Inflammatory macrophage treated with lipopolysaccharide for 4 hours (primary cell): ENCODE results near the gene TLE5.
"Not testable (repeated sequence)": the region's sequence is repeated elsewhere in the genome, so short reads cannot be mapped to it uniquely, and the experiment has no call there.

Experiments used
- DNase-seq: peaks from one replicate; pipeline ENCODE4 v3.0.0-alpha.2; 2020

The TLE5 gene

DNA sequence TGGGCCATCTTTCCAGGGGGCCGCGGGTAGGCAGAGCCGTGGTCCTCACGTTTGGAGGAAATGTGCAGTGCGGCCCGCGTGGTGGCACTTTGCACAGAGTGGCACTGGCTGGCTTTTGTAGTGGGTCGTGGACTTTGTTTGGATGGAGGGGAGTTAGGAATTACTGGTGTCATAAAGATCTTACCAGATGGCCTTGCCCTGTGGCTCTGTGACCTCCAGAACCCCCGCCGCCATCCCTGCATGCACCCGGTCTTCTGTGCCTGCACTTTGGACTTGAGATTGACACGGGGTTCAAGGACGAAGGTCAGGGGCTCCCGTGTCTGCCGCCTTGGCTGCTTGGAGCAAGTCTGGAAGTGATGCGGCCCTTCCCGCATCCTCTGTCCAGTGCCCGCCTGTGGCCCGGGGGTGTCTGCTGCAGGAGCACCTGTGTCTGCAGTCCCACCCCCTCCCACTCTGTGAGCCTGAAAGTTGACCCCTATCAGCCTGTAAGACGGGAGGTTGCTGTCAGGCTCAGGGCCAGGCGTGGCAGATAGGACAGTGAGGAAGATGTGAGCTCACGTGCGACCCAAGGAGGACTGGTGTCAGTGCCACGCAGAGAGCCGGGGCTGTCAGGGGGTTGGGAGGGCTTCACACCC lies 34.1 kb upstream of the TLE5 start:
- no peak for DNase-seq

DNA sequence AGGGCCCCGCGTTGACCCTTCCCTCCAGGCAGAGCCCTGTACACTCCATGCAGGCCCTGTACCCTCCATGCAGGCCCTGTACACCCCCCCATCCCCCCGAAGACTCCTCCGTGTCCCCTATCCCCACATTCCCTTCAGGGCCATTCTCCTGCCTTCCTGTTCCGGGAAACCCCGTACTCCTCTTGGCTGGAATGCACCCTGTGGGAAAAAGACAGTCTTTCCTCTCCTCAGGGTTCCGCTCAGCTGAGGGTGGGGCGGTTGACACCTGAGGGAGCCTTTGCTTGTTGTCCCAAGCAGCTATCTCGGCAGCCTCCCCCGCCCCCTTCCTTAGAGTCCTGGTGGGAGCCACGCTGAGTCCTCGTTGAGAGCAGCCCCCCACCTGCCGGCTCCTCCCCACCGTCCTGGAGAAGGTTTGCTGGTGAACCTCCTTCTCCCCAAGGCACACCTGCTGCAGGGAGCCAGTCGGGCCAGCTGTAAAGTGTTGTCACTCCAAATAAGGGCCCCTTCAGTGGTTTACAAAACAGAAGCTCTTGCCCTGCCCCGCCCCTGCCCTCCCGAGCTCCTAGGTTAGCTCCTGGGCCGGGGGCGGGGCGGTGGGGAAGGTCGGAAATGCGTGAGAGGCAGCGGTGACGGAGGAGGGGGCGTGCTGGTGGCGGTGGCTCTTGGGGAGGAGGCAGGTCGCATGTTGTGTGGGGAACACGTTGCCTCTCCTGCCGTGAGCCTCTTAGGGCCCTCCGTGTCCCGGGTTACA lies 33.3 kb upstream of the TLE5 start:
- DNase-seq = no peak

DNA sequence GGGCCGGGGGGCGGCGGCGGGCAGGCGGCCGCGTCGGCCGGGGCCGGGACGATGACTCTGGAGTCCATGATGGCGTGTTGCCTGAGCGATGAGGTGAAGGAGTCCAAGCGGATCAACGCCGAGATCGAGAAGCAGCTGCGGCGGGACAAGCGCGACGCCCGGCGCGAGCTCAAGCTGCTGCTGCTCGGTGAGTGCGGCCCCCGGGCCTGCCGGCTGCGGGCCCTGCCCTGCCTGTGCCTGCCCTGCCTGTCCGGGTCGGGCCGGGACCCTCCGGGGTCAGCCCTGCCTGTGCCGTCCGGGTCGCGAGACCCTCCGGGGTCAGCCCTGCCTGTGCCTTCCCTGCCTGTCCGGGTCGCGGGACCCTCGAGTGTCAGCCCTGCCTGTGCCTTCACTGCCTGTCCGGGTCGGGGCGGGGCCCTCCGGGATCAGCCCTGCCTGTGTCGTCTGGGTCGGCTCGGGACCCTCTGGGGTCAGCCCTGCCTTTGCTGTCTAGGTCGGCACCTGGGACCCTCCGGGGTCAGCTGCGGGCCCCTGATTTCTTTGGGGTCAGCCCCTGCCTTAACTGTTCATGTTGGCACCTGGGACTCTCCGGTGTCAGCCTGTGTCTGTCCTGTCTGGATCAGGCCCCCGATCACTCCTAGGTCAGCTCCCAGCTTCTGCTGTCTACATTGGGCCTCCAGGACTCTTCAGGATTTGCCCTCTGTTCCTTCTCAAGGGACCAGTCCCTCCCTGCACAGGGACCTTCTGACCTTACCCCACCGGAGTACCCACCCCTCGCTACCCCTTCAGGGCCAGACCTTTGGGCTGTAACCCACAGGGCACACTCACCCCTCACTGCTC lies 32.5 kb upstream of the TLE5 start:
- peak; percentile 39 for DNase-seq

DNA sequence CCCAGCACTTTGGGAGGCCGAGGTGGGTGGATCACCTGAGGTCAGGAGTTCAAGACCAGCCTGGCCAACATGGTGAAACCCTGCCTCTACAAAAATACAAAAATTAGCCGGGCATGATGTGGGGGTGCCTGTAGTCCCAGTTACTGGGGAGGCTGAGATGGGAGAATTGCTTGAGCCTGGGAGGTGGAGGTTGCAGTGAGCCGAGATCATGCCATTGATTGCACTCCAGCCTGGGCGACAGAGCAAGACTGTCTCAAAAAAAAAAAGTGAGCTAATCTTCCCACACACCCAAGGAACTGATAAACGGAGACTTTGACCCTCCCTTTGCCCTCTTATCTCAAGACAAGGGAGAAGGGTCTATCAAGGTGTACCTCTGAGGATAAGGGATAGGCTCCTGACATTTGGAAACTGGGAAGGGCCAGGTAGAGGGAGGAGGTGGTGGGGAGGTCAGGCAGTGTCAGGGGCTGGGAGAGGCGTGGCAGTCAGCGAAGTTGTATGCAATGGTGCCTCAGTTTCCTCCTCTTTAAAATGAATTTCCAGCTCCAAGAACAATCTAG lies 27.1 kb upstream of the TLE5 start:
- not testable (repeated sequence) for DNase-seq

DNA sequence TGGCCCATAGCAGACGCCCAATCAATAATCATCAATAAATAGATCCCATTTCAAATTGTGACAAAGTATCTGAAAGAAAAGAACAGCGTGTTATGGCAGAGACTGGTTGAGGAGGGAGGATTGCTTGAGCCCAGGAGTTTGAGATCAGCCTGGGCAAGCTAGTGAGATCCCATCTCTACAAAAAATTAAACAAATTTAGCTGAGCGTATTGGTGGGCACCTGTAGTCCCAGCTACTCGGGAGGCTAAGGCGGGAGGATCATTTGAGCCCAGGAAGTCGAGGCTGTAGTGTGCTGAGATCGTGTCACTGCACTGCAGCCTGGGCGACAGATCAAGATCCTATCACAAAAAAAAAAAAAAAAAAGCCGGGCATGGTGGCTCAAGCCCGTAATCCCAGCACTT lies 25.5 kb upstream of the TLE5 start:
- DNase-seq = no peak

DNA sequence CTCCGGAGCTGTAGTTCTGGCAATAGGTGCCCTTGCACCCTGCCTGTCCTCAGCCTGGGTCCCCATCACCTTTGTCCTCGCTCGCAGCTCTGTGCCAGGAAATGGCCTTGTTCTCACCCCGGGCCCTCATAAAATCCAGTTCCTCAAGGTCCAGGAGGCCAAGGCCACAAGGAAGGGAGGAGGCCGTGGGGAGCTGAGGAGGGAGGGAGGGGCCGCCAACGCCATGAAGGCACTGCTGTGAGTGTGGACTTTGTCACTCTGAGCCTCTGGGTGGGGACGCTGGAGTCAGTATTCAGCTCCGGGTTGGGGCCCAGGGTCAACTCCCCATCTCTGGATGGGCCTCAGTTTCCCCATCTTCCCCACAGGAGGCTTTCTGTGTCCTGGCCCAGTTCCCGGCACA lies 22.6 kb upstream of the TLE5 start:
- no peak for DNase-seq

DNA sequence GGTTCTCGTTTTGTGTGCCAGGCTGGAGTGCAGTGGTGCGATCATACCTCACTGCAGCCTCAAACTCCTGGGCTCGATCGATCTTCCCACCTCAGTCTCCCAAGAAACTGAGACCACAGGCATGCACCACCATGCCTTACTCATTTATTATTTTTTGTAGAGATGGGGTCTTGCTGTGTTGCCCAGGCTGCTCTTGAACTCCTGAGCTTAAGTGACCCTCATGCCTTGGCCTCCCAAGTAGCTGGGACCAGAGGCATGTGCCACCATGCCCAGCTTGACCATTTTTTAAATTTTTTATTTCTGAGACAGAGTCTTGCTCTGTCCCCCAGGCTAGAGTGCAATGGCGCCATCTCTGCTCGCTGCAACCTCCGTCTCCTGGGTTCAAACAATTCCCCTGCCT lies 21.7 kb upstream of the TLE5 start:
- DNase-seq = no peak

DNA sequence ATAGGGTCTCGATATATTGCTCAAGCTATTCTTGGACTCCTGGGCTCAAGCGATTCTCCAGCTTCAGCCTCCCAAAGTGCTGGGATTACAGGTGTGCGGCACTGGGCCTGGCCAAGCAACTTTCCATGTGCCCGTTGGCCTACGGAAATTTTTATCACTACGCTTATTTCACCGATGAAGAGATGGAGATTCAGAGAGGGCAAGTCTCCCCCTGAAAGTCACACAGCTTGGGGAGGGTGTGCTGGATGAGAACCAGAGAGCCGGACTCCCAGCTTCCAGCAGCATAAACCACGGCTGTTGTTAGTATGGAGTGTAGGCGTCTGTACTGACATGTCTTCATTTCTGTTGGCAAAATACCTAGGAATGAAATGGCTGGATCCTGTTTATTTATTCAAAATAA lies 20.0 kb upstream of the TLE5 start:
- no peak for DNase-seq

DNA sequence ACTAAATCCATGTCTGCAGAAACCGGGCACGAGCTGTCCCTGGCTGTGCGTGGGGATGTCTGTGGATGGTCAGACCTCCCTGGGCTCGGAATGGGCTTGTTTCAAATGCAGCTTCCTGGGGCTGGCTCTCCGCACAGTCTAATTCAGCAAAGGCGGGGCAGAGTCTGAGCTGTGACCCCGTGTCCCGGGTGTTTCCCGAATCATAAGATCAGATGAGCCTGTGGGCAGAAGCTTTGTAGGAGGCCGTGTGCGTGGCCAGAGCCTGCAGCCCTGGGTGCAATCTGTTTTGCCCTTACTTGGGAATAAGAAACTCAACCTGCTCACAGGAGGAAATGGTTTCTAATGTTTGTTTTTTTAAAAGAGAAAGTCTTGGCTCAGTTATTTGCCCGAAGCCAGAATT lies 18.0 kb upstream of the TLE5 start:
- DNase-seq = peak; percentile 70

DNA sequence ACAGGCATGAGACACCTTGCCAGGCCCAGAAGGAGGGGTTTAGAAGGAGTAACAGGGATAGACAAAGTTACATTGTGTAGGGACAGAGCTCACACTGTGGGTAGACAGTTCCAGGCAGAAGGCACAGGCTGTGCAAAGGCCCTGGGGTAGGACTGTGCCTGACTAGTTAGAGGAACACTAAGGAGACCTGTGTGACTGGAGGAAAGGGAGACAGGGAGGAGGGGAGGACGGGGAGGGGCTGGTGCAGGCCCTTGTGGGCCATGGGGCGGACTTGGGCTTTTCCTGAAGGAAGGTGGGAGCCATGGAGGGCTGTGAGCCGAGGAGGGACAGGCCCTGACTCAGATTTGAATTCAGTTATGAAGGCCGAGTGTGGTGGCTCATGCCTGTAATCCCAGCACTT lies 17.3 kb upstream of the TLE5 start:
- no peak for DNase-seq

DNA sequence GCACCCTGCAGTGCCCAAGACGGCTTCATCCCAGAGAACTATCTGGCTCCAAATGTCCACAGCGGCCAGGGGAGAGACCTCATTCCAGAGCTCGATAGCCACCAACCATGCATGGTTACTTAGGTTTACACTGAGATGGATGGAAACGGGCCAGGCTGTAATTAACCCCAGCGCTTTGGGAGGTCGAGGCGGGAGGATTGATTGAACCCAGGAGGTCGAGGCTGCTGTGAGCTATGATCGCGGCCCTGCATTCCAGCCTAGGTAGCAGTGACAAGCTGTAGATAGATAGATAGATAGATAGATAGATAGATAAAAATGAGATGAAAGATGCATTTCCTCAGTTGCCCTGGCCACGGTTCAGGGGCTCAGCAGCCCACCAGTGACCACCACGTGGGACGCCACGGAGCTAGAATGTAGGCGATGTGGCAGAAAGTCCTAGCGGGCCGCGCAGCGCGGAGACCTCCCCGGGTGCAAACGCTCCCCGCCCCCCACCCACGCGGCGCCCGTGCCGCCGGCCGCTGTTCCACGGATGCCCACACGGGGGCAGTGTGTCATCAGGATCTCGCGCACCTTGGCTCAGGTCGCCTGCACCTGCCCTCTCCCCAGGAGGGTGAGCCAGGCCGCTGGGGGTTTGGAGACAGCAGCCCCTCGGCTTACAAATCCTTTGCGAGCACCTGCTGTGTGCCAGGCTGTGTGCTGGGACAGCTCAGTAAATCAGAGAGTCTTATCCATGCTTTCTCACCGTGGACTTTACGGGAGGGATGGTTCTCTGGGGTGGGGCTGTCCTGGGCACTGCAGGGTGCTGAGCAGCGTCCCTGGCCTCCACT lies 13.5 kb upstream of the TLE5 start:
- peak; percentile 30 for DNase-seq

DNA sequence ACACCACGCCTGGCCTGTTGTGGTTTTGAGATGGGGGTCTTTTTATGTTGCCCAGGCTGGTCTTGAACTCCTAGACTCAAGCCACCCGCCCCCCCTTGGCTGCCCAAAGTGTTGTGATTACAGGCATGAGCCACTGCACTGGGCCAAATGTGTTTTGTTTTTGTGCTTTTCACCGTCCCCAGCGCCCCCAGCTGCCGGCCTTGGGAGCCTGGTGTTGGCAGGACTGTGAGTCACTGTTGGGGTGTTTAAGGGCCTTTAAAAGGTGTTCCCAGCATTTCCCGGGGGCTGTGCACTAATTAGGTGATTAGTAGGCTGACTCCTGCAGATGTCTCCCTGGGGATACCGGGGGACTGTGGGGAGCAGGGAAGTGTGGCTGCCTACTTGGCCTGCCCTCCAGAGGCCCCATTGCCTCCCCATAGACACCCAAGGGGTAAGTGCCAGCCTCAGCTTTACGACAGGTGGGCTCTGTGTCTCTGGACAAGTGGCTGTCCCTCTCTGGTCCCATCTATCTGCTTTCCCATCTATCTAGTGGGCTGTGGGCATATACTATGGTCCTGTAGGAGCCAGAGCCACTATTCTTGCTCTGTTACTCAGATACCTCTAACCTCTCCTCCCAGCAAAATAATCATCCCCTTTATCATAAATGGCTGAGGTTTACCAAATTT lies 11.8 kb upstream of the TLE5 start:
- DNase-seq = no peak

DNA sequence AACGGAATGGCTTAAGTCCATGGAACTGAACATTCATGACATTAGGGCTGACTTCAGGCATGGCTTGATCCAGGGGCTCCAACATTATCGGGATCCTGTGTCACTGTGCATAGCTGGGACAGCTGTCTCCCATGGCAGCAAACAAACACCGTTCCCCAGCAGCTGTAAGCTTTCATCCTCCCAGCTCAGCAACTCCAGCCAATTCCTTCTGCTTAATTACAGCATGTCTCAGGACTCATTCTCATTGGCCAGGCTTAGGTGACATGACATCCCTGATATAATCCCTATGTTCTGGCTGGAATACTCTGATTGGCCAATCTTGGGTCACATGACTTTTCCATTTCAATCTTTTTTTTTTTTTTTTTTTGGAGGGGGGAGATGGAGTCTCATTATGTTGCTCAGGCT lies 10.9 kb upstream of the TLE5 start:
- DNase-seq = no peak

DNA sequence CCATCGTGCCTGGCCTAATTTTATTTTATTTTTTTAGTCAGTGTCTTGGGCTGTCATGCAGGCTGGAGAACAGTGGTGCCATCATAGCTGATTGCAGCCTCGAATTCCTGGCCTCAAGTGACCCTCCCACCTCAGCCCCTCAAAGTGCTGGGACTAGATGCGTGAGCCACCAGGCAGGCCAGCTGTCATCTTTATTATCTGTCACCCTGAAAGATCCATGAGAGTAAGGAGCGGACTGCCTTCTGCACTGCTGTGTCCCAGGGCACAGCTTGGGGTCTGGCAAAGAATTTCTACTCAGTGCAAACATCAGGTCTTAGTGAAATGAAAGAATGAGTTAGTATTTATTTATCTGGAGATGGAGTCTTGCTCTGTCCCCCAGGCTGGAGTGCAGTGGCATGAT lies 9.5 kb upstream of the TLE5 start:
- no peak for DNase-seq

DNA sequence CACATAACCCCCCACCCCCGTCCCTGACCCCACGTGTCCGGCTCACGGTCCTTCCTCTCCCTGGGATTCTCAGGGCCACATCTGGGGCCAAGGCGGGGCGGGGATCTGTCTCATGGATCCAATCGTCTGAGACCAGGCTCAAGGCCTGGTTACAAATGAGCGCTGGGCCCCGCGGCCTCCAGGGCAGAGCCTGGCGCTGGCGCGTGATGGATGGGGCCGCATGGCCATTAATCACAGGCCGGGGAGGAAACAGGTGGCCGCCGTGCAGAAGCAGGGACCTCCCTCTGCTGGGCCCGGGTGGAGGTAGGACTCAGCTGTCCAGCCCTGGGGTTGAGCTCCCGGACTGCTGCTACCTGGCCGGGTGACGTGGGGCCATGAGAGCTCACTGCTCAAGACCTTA lies 5.8 kb upstream of the TLE5 start:
- peak; percentile 8 for DNase-seq

DNA sequence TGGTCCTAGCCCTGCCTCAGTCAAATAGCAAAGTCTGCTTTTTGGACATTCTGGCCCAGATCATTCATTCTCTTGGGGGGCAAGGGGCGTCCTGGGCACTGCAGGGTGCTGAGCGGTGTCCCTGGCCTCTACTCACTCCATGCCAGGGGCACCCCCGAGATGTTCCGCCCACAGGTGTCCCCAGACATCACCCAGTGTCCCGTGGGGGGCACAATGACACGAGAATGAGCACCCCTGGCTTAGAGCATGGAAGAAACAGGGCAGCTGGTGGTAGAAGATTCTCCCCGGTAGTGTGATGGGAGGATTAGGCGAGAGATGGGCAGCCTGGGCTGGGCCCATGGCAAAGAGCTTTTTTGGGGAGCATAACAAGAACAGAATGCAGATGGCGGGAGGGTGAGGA lies 5.3 kb upstream of the TLE5 start:
- DNase-seq = no peak

DNA sequence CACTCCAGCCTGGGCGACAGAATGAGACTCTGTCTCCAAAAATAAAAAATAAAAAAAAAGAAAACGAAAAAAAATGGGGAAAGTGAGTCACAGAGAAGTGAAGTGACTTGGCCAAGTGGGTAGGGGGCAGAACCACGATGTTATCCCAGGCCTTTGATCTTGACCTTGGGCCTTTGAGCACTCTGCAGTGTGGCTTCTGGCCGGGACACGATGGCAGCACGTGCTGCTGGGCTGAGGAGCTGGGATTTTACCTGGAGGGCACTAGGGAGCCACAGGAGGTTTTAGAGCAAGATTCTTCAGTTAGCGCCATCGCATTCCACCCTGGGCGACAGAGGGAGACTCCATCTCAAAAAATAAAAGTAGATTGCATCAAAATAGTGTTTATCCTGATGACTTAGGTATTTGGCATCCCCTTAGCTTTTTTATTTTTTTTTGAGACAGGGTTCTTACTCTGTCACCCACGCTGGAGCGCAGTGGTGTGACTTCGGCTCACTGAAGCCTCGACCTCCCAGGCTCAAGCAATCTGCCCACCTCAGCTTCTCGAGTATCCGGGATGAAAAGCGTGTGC lies 4.3 kb upstream of the TLE5 start:
- no peak for DNase-seq

DNA sequence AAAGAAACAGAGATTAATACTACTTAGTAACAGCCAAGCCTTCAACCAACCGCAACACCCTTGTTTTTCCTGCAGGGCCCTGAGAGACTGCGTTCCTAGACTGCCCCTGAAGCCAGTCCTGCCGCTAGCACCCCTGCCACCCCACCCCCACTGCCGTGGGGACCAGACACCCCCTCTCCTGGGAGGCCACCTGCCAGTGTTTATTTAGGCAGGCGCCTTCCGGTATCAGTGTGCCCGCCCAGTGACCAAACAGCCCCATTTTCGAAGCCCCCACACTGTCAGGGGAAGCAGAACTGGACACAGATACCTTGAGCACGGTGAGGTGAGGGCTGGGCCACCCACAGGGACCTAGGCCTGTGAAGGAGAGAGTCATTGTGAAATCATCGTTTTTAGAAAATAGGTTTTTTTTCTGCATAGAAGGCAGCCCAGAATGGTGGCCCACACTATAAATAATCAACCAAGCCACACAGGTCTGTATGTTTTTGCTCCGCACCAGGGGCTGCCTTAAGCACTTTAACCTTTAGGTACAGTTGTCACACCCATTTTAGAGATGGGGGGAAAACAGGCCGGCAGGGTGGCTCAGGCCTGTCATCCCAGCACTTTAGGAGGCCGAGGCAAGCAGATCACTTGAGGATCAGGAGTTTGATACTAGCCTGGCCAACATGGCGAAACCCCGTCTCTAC lies 3.5 kb upstream of the TLE5 start:
- no peak for DNase-seq

DNA sequence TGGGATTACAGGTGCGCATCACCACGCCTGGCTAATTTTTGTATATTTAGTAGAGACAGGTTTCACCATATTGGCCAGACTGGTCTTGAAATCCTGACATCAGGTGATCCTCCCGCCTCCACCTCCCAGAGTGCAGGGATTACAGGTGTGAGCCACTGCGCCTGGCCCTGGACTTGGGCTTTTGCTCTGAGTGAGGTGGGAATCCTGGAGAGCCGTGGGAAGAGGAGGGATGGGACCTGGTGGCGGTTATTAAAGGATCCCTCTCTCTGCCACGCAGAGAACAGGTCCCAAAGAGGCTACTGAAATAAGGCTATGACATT lies 1.7 kb upstream of the TLE5 start:
- DNase-seq = no peak

DNA sequence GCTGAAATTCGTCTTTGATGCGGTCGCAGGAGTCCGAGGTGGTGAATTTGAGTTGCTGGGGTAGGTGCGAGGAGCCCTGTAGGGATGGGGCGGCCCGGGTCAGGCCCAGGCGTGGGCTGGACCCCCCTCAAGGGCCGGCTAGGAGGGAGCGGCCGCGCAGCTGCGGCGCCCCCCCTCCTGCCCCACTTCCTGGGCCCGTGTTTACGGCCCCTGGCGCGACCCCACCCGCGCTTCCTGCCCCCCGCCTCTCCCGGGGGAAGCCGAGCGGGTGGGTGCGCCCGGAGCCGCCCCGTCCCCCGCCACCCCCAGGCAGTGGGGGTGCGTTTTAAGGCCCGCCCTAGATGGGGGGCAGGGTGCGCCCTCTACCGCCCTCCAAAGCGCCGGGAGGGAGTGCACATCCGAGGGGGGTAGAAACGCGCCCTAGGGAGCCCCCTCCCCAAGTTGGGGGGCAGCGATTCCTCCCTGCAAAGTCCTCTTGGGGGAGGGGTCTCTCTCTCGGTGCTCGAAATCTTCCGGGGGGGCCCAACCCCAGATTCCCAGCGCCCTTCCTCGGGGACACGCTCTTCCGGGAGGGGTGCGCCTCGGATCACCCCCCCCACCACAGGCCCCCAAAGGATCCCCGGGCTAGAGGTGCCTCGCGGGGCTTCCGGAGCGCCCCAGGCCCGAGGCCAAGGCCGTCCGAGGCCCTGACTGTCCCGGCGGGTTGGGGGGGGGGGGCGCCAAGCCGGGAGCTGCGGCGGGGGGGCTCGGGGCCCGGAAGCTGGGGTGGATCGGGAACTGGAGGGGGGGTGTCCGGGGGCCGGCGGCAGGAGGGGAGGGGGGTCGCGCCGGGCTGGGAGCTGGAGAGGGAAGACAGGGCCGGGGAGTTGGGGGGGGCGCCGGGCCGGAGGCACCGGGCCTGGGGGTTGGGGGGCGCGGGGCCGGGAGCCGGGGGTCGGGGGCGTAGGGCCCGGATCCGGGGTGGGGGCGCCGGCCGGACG lies 823 bp downstream of the TLE5 start:
- peak; percentile 22 for DNase-seq
